Mucosa of gallbladder (tissue), 1 donor: ENCODE data around the gene SFMBT1. TPM values are rescaled to one million over a fixed set of nuclear protein-coding genes. Genes with fewer than 3 reads are reported as not detected.

ENCODE experiments used
- DNase-seq: peaks from one replicate; pipeline ENCODE4 v3.0.0-alpha.2; 2020; ENCODE audit warnings: low spot score
- total RNA-seq: library from RNA; stranded (reverse); gene quantifications from one replicate; pipeline ENCODE4 v1.2.1, GENCODE V29; 2021
- donor health status: DM: no; HTN: no; CAD: no.

SFMBT1 gene
- total RNA-seq, 1 donor from 2014 or later = 22.0 TPM

- no peak for DNase-seq
Measured at GRCh38 chr3:52886049-52886730, 159.7 kb downstream of the SFMBT1 start.

DNA sequence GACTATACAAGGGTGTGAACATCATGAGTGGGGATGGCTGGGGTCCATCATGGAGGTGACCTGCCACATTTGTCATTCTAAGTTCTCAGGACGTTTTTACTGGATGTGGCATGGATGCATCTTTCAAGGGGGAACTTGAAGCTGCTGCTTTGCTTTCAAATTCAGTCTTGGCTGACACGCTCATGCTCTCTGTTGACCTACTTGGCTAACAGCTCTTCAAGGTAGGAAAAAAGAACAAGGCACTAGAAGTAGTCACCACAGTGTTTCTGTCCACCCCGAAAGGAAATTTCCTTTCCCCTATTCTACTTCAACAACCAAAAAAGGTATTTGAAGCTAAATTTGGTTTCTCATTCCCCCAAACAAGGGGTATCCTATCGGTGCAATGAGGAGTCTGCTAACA lies 163.5 kb downstream of the SFMBT1 start:
- no peak for DNase-seq

DNA sequence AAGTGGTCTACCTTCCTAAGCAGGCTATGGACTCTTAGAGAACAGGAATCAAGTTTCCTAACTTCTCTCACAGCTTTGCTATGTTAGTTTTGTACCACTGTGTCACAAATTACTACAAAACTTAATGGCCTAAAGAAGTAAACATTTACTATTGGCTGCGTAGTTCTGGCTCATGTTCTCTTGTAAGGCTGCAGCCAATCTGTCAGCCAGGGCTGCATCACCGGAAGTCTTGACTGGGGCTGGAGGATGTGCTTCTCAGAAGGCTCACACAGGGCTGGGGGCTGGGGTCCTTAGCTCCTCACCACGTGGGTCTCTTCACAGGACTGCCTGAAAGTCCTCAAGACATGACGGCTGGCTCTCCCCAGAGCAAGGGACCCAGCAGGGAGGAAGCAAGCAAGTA lies 164.0 kb downstream of the SFMBT1 start:
- DNase-seq = no peak

DNA sequence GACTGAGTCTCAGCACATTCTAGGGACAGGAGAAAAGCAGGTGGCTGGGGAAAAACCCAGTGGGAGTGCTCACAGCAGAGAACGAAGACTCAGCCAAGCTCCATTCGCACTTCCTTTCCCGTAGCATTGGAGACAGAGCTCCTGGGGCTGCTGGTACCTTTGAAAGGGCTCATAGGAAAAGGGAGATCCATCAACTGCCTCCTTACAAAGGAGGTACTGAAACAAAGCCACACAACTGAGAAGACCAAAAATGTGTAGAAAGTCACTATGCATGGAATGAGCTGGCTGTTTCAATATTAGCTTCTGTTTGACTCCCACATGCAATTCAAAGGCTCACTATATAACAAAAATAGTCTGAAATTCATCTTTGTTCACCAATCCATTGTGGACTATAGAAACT lies 165.4 kb downstream of the SFMBT1 start:
- DNase-seq = no peak

- no peak for DNase-seq
Measured at GRCh38 chr3:52880047-52880446, 165.8 kb downstream of the SFMBT1 start.

DNA sequence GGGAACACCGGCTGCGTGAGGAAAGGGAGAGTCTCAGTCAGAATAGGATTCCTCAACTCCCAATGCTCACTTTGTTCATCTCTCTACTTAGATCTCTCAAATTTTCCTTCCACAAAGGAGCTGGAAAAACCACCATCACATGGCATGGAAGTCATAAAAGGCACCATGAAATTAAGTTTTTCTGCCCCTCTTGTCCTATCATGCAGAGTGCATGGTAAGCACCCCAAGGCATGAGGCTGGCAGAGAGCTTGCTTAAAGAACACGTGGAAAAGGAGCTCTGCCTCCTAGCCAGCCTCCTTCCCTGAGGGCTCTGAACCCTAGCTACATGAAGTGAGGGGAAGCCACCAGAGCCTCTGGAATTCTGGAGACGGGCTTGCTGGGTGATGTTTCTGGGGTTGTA lies 166.3 kb downstream of the SFMBT1 start:
- DNase-seq = no peak

- no peak for DNase-seq
Measured at GRCh38 chr3:52879090-52879489, 166.8 kb downstream of the SFMBT1 start.

DNA sequence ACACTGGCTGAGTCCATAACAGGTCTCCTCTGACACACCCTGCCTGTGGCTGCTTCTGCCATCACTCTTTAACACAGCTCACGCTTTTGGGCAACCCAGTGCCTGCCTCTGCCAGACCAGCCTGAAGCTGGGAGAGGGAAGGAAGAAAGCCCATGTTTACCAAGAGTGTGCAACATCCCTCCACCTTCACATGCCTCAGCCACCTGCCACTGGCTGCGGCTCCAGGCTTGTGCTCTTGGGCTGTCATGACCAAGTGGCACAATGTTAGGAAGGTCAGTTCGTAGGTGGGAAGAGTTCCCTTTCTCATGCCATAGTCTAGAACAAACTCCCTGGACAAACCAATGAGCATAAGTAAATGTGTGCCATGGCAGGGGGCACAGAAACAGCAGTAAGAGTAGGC lies 168.8 kb downstream of the SFMBT1 start:
- no peak for DNase-seq

DNA sequence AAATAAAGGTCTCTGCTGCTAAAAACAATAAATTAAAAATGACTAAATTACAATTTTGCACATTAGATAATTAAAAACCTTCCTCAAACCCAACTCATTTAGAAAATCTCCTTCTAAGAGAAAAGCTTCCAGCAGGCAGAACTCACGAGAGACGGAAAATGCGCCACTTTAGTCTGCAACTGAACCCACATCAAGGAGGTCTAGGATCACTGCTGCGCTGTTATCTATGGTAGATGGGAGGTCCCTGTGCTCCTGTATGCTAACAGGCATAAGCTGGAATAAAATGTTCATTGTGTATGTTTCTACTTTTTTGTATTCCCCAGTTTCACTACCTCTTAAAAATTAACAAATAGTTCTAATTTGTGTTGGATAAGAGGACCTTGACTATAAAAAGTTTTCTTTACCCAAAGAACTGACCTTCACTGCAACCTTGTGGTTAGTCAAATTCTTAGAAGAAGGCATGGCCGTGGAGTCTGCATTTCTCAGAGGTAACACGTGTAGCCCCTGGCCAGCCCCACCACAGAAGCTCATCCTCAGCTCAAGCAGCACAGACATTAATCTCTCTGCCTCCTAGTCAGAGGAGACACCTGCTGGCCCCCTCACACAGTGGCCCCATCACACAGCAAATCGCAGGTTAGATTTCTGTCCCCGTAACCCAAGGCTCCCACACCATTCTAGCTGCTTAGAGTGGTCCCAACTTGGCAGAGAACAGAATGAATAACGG lies 170.8 kb downstream of the SFMBT1 start:
- no peak for DNase-seq

- no peak for DNase-seq
Measured at GRCh38 chr3:52874160-52874701, 171.6 kb downstream of the SFMBT1 start.

DNA sequence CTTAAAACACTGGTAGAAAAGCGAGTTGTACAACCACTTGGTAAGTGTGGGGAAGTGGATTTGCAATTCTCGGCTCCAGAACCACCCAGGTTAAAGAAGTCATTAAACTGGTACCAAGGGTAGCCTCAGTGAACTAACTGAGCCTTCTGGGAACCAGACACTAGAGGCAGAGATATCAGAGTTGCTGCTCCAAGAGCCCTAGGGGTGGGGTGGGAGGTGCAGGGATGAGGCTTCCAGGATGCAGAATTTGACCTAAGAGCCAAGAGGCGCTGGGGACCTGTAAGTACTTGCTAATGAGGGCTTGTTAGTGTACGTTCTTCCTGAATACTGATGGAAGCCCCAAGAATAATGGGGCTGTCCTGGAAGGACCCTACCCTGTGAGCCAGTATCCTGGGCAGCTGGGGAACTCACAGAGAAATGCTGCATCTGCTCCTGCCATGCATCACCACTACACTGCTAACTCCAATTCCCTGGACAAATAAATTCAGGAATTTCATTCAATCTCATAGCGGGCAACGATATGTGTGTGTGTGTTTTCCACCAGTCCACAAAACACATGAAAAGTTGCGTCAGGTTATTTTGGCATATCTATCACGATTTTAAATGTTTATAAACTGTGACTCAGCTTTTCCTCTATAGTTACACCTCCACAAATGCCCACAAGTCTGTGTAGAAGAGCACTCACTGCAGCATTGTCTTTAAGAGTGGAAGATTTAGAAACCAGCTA lies 172.3 kb downstream of the SFMBT1 start:
- DNase-seq = no peak

DNA sequence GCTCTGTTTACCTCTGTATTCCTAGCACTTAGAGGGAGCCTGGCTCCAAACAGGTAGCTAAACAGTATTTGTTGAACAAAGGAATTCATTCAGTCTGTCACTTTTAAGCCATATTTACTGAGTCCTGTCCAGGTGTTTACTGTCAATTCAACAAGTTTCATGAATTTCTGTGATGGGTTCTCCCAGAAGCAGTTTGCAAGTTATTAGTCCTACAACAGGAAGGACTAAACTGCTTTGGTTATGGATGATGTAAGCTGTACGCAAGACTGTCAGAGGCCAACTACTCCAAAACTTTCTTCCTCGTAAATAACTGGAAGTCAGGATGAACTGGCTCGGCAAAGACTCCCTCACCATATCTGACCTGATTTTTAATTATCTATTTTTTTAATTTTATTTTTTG lies 173.6 kb downstream of the SFMBT1 start:
- no peak for DNase-seq

- no peak for DNase-seq
Measured at GRCh38 chr3:52871761-52872160, 174.1 kb downstream of the SFMBT1 start.

- no peak for DNase-seq
Measured at GRCh38 chr3:52870471-52870870, 175.4 kb downstream of the SFMBT1 start.

- DNase-seq = no peak
Measured at GRCh38 chr3:52866427-52866826, 179.4 kb downstream of the SFMBT1 start.

- DNase-seq = no peak
Measured at GRCh38 chr3:52865994-52866393, 179.9 kb downstream of the SFMBT1 start.

DNA sequence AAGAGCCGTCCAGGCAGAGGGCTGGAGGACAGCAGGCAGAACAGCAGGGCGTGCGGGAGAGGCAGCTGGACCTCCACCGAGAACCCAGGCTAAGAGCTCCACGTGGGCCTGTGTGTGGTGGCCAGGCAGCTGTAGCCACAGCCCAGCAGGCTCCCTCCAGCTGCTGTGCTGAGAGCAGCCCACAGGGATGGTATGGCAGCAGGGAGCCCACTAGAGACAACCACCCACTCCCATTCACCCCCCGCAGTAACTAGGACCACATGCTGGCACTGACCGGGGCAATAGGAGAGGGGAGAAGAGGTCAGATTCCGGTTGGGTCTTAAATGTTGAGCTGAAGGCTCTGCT lies 185.5 kb downstream of the SFMBT1 start:
- no peak for DNase-seq

GRCh38 chr3:52859686-52860423 lies 186.0 kb downstream of the SFMBT1 start:
- DNase-seq = no peak

DNA sequence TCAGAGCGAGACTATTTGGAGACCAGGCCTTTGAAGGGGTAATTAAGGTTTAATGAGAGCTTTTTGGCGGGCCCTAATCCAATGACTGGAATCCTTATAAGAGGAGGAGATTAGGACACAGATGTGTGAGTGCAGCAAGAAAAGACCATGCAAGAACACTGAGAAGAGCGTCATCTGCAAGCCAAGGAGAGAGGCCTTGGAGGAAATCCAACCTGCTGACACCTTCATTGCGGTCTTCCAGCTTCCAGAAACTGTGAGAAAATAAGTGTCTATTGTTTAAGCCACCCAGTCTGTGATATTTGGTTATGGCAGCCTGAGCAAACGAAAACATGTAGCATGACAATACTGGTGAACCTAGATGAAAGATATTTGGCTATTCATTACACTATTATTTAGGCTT lies 188.0 kb downstream of the SFMBT1 start:
- no peak for DNase-seq

DNA sequence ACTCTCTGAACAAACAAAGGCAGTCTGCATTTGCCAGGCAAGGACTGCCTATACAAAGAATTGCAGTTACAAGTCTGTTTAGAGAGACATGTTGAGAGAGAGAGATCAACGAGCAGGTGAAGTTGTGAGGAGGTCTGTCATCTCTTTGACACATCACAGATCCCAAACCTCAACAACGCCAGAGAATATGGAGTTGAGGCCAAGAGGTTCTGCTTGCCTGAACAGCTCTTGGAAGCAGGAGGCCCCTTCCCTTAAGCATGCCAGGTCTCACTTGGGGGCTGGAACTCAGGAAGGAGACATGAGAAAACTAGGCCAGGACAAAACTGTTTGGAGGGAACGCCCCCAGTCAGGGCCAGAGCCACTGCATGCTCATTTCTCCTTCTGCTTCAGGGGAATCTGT lies 188.7 kb downstream of the SFMBT1 start:
- DNase-seq = no peak

DNA sequence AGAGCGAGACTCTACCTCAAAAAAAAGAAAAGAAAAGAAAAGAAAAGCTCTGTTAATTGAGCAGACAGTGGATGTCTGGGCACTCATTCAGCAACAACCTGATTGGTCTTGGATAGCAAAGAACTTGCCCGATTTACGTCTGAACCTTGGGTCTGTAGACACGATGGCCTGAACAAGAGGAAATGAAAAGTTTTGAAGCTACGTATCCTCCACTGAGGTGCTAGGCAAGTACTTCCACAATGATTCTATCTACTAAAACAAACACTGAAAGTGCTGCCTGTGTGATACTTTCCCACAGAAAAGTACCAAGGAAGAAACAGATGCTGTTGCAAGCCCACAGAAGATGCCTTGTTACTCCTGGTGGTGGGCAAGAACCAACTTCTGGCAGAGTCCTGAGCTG lies 189.2 kb downstream of the SFMBT1 start:
- no peak for DNase-seq

DNA sequence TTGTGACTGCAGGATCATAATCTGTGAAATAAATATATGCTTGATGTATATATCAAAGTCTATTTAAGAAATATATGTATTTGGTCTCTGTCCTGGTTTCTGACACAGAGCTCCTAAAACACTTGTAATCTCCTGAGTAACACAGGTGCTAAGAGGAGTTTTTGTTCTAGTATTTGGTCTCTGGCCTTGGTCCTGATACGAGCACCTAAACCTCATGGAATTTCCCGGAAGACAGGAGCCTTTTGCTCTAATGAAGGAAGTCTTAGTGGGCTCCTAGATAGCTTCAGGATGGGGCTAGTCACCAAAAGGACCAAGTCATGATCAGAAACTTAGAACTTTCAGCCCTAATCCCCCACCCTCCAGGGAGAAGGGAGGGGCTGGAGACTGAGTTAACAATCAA lies 191.9 kb downstream of the SFMBT1 start:
- DNase-seq = no peak
